ENCODE measurements around the gene PLEKHA3.
"Not testable (repeated sequence)": the region's sequence is repeated elsewhere in the genome, so short reads cannot be mapped to it uniquely, and the experiment has no call there.

Gene PLEKHA3

GRCh38 chr2:178480227-178481181, at the start of gene PLEKHA3:
Gene PLEKHA3 (plus strand): TSS chr2:178480457. CDS start chr2:178480870, 413 bp downstream.
- DNase-seq = peak; percentile 83 to 84

GRCh38 chr2:178436662-178437061, 43.6 kb upstream of the PLEKHA3 start:
- DNase-seq = no peak

DNA sequence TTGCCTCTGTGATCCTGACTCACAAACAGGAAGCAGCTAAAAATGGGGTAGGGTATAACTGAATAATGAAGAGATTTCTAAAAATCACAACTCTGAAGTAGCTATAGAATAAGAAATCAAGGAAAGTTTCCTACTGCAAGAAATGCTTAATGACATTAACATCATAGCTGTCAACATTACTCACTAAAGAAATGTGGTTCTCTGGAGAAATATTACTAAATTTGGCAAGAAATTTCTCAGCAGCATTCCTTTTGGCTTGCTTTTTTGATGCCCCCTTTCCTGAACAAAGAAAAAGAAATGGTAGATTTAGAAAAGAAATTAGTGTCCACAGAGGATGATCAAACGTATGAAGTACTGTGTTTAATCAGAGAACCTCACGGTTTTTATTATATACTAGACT, 38.8 kb upstream of the PLEKHA3 start:
- no peak for DNase-seq

GRCh38 chr2:178448968-178449661, 31.1 kb upstream of the PLEKHA3 start:
- DNase-seq = peak in 1 of 2 donors; percentile 7

- DNase-seq = peak in 1 of 2 donors; percentile 79
Measured at GRCh38 chr2:178449700-178450523, 30.3 kb upstream of the PLEKHA3 start.

DNA sequence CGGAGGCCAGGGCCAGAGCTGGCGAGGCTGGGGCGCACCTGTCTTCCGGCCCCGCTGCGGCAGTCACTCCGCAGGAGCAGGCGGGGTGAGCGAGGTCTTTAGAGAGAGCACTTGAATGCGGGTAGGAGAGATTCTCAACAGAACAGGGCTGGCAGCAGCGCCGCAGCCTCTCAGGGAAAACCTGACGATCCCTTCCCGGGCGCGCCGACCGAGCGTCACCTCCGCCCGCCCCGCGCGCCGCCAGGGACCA, 29.8 kb upstream of the PLEKHA3 start:
- DNase-seq = peak in 1 of 2 donors; percentile 80

- DNase-seq = peak; percentile 95 to 96
Measured at GRCh38 chr2:178450774-178451525, 29.3 kb upstream of the PLEKHA3 start, which contains the start of the genes PJVK and PRKRA. Gene PJVK (plus strand): TSS chr2:178451378. CDS start chr2:178453410, 2,032 bp downstream. Gene PRKRA (minus strand): TSS chr2:178451175. CDS start chr2:178451030, 145 bp downstream.

- DNase-seq = no peak
Measured at GRCh38 chr2:178452334-178452733, 27.9 kb upstream of the PLEKHA3 start.

DNA sequence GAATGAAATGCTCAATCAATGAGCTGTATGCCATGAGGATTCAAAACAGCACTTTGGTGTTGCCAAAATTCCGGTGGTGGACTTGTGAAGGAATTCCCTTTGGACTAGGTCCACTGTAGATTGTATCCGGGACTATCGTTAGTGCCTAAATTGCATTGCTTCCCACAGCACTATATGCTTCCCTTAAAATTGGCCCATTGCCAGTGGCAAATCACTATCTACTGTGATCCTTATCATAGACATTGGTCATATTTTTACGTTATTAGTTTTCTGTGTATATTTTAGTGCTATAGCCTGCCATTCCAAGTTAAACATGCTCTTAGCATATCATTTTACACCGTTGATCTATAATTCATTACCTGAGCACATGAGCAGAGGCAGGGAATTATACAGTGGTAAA, 27.4 kb upstream of the PLEKHA3 start:
- DNase-seq = no peak

DNA sequence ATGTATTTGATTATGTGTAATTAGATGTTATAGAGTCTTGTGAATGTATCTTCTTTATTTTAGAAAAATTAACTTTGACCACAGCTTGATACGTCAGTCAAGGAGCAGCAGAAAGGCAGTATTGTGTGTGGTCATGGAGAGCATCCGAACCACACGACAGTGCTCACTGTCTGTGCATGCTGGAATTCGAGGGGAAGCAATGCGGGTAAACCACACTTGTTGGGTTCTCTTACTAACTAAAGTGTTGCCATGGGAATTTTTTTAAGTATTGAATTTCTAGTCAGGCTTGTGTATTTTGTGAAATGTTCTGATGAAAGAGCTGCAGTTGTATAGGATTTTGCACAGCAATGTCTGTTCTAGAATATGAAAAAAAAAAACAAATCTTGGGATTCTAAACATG, 24.3 kb upstream of the PLEKHA3 start:
- no peak for DNase-seq

DNA sequence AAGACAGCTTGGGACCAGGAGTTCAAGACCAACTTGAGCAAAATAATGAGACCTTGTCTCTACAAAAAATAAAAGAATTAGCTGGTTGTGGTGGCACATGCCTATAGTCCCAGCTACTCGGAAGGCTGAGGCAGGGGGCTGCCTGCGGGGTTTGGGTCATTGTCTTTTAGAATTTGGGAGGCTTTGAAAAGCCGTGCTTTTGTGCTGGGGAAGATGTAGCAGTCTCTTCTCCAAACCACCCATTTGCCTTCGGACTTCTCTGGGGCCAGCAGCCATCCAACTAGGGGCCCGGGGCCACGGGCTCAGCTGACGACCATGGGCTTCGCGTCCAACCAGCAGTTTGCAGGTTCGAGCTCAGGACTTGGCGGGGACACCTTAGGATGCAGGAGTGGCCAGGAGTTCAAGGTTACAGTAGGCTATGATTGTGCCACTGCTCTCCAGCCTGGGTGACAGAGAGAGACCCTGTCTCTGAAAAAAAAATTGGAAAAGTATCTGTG, 22.8 kb upstream of the PLEKHA3 start:
- no peak for DNase-seq

DNA sequence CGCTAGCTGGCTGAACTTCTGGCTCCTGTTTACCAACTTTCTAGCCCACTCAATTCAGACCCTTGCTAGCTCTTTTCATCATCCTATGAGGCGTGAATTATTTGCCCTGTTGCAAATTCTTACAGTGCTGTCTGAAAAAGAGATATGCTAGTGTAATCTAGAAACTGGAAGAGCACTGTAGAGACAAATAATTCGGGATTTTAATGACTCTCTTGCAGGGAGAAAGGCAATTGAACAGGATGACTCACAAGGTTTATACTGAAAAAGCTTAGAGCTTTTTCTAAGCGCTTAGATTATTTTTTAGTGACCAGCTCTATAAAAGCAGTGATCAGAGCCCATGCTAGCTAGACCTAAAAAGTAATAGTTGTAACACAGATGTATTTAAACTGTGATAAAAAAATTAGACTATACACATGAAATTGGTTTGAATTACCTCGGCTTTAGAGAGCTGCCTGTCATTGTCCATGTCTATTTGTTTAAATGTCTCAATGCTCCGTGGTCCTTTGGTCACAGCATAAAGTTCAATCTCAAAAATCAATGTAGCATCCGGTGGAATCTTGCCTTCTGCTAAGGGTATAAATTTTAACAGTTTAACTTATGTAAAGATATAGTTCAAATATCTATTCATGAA, 10.9 kb upstream of the PLEKHA3 start:
- no peak for DNase-seq

- not testable (repeated sequence) for DNase-seq
Measured at GRCh38 chr2:178471313-178471712, 8.9 kb upstream of the PLEKHA3 start.

GRCh38 chr2:178473373-178473772, 6.9 kb upstream of the PLEKHA3 start:
- no peak for DNase-seq

- DNase-seq = no peak
Measured at GRCh38 chr2:178473931-178474330, 6.3 kb upstream of the PLEKHA3 start.

- DNase-seq = no peak
Measured at GRCh38 chr2:178474560-178474959, 5.7 kb upstream of the PLEKHA3 start.

DNA sequence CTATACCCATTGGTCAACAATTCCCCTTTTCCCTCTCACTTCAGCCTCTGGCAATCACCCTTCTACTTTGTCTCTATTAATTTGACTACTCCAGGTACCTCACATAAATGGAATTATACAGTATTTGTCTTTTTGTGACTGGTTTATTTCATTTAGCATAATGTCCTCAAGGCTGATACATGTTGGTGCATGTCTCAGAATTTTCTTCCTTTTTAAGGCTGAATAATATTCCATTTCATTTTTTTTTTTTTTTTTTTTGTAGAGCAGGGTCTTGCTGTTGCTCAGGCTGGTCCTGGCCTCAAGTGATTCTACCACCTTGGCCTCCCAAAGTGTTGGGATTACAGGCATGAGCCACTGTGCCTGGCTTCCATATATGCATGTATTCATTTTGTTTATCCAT, 3.8 kb upstream of the PLEKHA3 start:
- DNase-seq = no peak

- DNase-seq = no peak
Measured at GRCh38 chr2:178477443-178478129, 2.7 kb upstream of the PLEKHA3 start.

DNA sequence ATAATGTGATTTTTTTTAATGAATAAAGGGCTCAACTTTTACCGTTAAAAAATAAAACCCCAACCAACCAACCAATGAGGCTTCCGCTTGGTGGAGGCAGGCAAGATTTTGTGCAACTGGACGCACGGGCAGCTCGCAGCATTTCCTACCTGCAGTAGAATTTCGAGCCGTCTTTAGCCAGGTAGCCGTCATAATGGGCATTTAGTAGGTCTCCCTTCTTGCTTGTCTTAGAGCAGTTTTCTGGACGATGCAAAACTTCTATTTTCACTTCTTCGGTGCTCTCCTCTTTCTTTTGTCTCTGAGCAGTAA, 2.2 kb upstream of the PLEKHA3 start:
- DNase-seq = no peak

- peak; percentile 87 for DNase-seq
Measured at GRCh38 chr2:178478439-178479274, 1.6 kb upstream of the PLEKHA3 start, which contains the start of gene FKBP7. Gene FKBP7 (minus strand): TSS chr2:178478600. CDS start chr2:178478499, 101 bp downstream.
